ENCODE results near the gene BOC.

Gene BOC

DNA sequence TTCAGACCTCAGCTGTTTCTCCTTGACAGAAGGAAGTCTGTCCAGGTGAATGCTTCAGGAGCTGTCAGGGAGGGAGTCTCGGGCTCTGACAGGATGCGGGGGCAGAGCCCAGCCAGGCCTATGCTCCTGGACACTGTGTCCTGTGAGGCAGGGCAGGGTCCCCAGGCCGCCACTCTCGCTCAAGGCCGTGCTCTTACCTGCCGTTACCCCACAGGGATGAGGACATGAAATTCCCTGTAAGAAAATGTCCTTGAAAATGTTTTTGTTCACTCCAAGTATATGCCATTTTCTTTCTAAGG, 63.9 kb downstream of the BOC start:
- in situ Hi-C loops (cut with HindIII; ENCODE audit: low sequenced_read_pairs): no loop called here
- no peak overlapping the region for H3K4me3 ChIP-seq (ENCODE audit: low read depth, low read length)
- TF ChIP-seq, protein P1, sequence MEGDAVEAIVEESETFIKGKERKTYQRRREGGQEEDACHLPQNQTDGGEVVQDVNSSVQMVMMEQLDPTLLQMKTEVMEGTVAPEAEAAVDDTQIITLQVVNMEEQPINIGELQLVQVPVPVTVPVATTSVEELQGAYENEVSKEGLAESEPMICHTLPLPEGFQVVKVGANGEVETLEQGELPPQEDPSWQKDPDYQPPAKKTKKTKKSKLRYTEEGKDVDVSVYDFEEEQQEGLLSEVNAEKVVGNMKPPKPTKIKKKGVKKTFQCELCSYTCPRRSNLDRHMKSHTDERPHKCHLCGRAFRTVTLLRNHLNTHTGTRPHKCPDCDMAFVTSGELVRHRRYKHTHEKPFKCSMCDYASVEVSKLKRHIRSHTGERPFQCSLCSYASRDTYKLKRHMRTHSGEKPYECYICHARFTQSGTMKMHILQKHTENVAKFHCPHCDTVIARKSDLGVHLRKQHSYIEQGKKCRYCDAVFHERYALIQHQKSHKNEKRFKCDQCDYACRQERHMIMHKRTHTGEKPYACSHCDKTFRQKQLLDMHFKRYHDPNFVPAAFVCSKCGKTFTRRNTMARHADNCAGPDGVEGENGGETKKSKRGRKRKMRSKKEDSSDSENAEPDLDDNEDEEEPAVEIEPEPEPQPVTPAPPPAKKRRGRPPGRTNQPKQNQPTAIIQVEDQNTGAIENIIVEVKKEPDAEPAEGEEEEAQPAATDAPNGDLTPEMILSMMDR (IDR thresholded peaks at IDR 0.05; ENCODE audit: low read depth, low read length): no peak
- DNase-seq (ENCODE audit: low read depth, low spot score): no peak

DNA sequence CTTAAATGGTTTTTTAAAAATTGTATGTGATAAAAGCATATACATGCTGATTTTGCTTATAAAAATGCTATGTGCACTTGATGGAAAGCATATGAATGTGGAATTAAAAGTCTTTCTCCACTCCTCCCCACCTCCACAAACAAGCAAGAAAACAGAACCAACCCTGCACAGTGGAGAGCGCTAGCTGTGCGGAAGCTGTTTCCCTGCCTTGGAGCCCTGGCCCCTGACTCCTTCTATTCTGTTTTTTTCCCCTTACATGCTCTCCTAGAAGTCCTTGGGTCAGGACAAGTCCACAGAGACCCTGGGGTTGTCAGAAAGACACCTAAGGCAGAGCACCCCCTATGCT, 64.2 kb downstream of the BOC start:
- DNase-seq (ENCODE audit: low read depth, low spot score): no peak
- no peak overlapping the region for H3K4me3 ChIP-seq (ENCODE audit: low read depth, low read length)
- in situ Hi-C loops (cut with HindIII; ENCODE audit: low sequenced_read_pairs): no loop called here
- TF ChIP-seq, protein P1 (IDR thresholded peaks at IDR 0.05; ENCODE audit: low read depth, low read length): no peak

DNA sequence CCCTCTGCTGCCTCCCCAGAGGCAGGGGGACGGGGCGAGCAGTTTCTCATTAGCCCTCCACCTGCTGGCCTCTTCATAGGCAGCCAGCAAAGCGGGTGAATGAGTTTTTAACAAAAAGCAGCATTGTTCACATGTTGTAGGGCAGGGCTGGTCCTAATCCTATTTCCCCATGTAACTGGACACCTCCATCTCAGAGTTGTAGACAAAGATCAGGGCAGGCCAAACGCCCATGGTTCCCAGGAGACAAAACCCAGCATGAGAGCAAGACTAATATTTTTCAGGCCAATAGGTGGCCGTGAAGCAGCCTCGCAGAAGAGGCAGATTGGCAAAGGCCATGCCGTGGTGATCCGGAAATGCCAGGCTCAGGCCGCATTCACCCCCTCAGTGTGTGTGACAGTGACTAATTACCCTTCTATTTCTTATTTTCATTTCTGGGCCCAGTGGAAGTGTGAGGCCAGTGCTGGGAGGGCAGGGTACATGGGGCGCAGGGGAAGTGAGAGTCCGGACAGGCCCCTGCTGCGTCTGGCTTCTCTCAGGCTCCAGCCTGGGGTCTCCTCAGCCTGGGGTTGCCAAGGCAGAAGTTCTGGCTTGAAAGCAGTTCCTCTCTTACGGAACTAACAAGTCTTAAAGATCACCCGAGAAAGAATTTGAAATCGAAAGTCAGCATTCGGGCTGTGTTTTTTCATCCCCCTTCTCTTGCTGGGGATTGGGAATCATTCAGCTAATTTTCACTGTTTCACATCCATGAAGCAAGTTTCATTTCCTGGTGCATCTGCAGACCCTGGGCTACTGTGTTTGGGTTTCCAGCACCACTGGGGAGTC, 64.8 kb downstream of the BOC start:
- TF ChIP-seq, protein P1 (IDR thresholded peaks at IDR 0.05; ENCODE audit: low read depth, low read length): peak; percentile 54
- peak overlapping the region; percentile 23 for H3K4me3 ChIP-seq (ENCODE audit: low read depth, low read length)
- in situ Hi-C loops (cut with HindIII; ENCODE audit: low sequenced_read_pairs): no loop called here
- peak; percentile 85 for DNase-seq (ENCODE audit: low read depth, low spot score)

DNA sequence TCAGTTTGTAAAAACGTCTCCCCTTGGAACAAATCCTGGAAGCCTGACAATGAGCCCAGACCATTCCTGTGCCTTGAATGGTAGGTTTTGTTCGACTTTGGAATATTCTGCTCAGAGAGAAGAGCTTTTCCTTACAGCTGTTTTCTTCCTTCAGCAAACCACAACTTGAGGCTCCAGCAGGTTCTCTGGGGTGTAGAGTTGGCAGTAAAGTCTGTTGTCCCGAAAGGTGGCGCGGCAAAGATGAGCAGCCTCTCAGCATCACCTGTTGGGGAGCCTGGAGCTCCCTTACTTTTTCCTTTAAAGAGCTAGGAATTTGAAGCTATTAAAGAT, 65.4 kb downstream of the BOC start:
- H3K4me3 ChIP-seq (ENCODE audit: low read depth, low read length): peak overlapping the region; percentile 23
- TF ChIP-seq, protein P1 (IDR thresholded peaks at IDR 0.05; ENCODE audit: low read depth, low read length): no peak
- in situ Hi-C loops (cut with HindIII; ENCODE audit: low sequenced_read_pairs): no loop called here
- DNase-seq (ENCODE audit: low read depth, low spot score): no peak

DNA sequence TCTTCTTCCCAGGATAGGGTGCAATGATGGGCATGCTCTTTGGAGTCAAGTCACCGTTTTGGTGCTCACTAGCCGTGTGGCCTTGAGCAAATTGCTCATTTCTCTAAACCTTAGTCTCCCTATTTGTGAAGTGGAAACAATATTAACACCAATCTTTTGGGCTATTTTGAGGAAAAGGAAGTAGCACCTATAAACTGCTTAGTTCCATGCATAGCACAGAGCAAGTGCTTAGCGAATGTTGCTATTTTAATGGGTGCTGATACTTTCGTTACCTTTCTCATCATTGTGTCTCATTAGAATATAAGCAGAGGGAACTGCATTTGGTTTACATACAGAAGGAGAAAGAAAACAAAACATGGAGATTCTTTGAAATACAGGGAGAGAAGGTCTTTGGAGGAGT, 66.1 kb downstream of the BOC start:
- TF ChIP-seq, protein P1 (IDR thresholded peaks at IDR 0.05; ENCODE audit: low read depth, low read length): no peak
- DNase-seq (ENCODE audit: low read depth, low spot score): no peak
- in situ Hi-C loops (cut with HindIII; ENCODE audit: low sequenced_read_pairs): no loop called here
- no peak overlapping the region for H3K4me3 ChIP-seq (ENCODE audit: low read depth, low read length)

DNA sequence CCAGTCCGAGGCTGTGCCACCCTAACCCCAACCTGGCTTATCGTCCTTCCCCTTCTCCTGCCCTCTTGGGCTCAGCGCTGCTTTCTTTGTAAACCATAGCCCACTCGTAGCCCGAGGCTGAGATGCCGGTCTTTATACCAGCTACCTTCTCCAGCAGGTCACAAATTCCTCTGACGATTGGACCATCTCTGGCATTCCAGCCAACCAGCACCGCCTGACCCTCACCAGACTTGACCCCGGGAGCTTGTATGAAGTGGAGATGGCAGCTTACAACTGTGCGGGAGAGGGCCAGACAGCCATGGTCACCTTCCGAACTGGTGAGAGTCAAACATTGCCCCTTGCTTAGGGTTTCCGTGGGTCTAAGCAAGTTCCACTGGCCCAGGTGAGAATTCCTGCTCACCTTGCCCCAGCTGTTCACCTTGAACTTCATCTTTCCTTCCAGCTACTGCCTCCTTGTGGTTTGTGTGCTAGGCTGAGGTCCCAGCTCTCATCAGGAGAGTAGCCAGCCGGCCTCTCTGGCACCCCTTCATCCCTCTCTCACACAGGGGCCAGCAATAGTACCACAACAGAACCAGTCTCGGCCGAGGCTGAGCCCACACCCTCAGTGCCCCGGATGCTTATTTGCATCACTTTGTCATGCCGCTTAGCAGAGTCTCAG, 66.7 kb downstream of the BOC start:
- TF ChIP-seq, protein P1 (IDR thresholded peaks at IDR 0.05; ENCODE audit: low read depth, low read length): peak; percentile 20
- in situ Hi-C loops (cut with HindIII; ENCODE audit: low sequenced_read_pairs): no loop called here
- no peak for DNase-seq (ENCODE audit: low read depth, low spot score)
- no peak overlapping the region for H3K4me3 ChIP-seq (ENCODE audit: low read depth, low read length)
